ENCODE measurements around the gene RASSF3. TPM values are rescaled to one million over a fixed set of nuclear protein-coding genes. Genes with fewer than 3 reads are reported as not detected.

The RASSF3 gene
- total RNA-seq, 4 donors from 2014 or later = 14.7 to 18.3 (median 16.7) TPM

GRCh38 chr12:64733857-64734256 is 123.6 kb downstream of the RASSF3 start:
- no peak overlapping the region for H3K27ac ChIP-seq
- H3K4me1 ChIP-seq = peaks cover 0 to 12% (median 3%) of the 10 kb centered on the region in 4 donors
- H3K4me3 ChIP-seq = no peak overlapping the region
- H3K27me3 ChIP-seq = no peaks in the 10 kb centered on the region
- TF ChIP-seq EP300 (IDR thresholded peaks at IDR 0.05) (no peak), CTCF (IDR thresholded peaks at IDR 0.05) (no peak), POLR2A (IDR thresholded peaks at IDR 0.05) (no peak)
- DNase-seq (ENCODE audit: low spot score in 2 of 2) = no peak
- no peaks in the 10 kb centered on the region for H3K9me3 ChIP-seq
- H3K36me3 ChIP-seq = peaks cover 0 to 79% (median 2%) of the 10 kb centered on the region in 3 donors
- 47 to 55% methylated on average over 4 of the region's 4 CpGs for WGBS, 2 donors

GRCh38 chr12:64735442-64735841 is 125.1 kb downstream of the RASSF3 start:
- peaks cover 0 to 91% (median 2%) of the 10 kb centered on the region in 3 donors for H3K36me3 ChIP-seq
- no peak overlapping the region for H3K4me3 ChIP-seq
- no peaks in the 10 kb centered on the region for H3K27me3 ChIP-seq
- H3K4me1 ChIP-seq = peaks cover 0 to 2% (median under 1%) of the 10 kb centered on the region in 4 donors
- TF ChIP-seq CTCF (IDR thresholded peaks at IDR 0.05) = no peak
- no peak for TF ChIP-seq POLR2A (IDR thresholded peaks at IDR 0.05)
- no peaks in the 10 kb centered on the region for H3K9me3 ChIP-seq
- no peak overlapping the region for H3K27ac ChIP-seq
- no peak for DNase-seq (ENCODE audit: low spot score in 2 of 2)

- Histone ChIP-seq H3K4me1 (no peaks in the 10 kb centered on the region), H3K9me3 (no peaks in the 10 kb centered on the region), H3K4me3 (no peak overlapping the region), H3K27ac (no peak overlapping the region), H3K27me3 (no peaks in the 10 kb centered on the region), H3K36me3 (peaks cover 0 to 93% (median 2%) of the 10 kb centered on the region in 3 donors)
- 88 to 96% methylated on average over 1 of the region's 1 CpG for WGBS, 2 donors
- DNase-seq (ENCODE audit: low spot score in 2 of 2) = no peak
- TF ChIP-seq POLR2A (IDR thresholded peaks at IDR 0.05) = no peak
- no peak for TF ChIP-seq CTCF (IDR thresholded peaks at IDR 0.05)
- TF ChIP-seq EP300 (IDR thresholded peaks at IDR 0.05) = no peak
These were observed 126.5 kb downstream of the RASSF3 start for GRCh38 chr12:64736771-64737170.

- H3K4me3 ChIP-seq = no peak overlapping the region
- no peaks in the 10 kb centered on the region for H3K4me1 ChIP-seq
- no peaks in the 10 kb centered on the region for H3K9me3 ChIP-seq
- no peaks in the 10 kb centered on the region for H3K27me3 ChIP-seq
- TF ChIP-seq EP300 (IDR thresholded peaks at IDR 0.05) (no peak), CTCF (IDR thresholded peaks at IDR 0.05) (no peak), POLR2A (IDR thresholded peaks at IDR 0.05) (no peak)
- no peak overlapping the region for H3K27ac ChIP-seq
- DNase-seq (ENCODE audit: low spot score in 2 of 2) = no peak
- 58 to 88% methylated on average over 1 of the region's 1 CpG for WGBS, 2 donors
- H3K36me3 ChIP-seq = peaks cover 2 to 93% (median 3%) of the 10 kb centered on the region in 3 donors
These were observed 127.2 kb downstream of the RASSF3 start for GRCh38 chr12:64737539-64737938.

GRCh38 chr12:64739778-64740177 is 129.5 kb downstream of the RASSF3 start:
- H3K4me1 ChIP-seq = no peaks in the 10 kb centered on the region
- no peak overlapping the region for H3K27ac ChIP-seq
- H3K9me3 ChIP-seq = no peaks in the 10 kb centered on the region
- H3K27me3 ChIP-seq = no peaks in the 10 kb centered on the region
- DNase-seq (ENCODE audit: low spot score in 2 of 2) = no peak
- H3K36me3 ChIP-seq = peaks cover 0 to 97% (median 8%) of the 10 kb centered on the region in 3 donors
- TF ChIP-seq CTCF (IDR thresholded peaks at IDR 0.05) (no peak), EP300 (IDR thresholded peaks at IDR 0.05) (no peak), POLR2A (IDR thresholded peaks at IDR 0.05) (no peak)
- WGBS, 2 donors = 85 to 90% methylated on average over 2 of the region's 2 CpGs
- no peak overlapping the region for H3K4me3 ChIP-seq
